Loucy (cell line): ENCODE measurements around the gene NRXN3.

Experiments used
- H2AFZ ChIP-seq: fragments of 200-600 bp; sonication (generic); 2 replicates; pipeline ENCODE4 v1.6.0; 2016; ENCODE audit warnings: antibody characterized with exemption, mild to moderate bottlenecking, low read length, moderate library complexity
- H3F3A ChIP-seq: fragments of 200-600 bp; 2 replicates; pipeline ENCODE4 v1.6.0; 2016; ENCODE audit warnings: antibody characterized with exemption, low read depth, mild to moderate bottlenecking
- H3K27me3 ChIP-seq: fragments of 200-600 bp; sonication (generic); 2 replicates; pipeline ENCODE4 v1.6.1; 2014; ENCODE audit warnings: low read length, mild to moderate bottlenecking; ENCODE audit not compliant: insufficient read depth, poor library complexity, severe bottlenecking
- H3K36me3 ChIP-seq: fragments of 200-600 bp; sonication (generic); 2 replicates; pipeline ENCODE4 v1.6.1; 2016; ENCODE audit warnings: low read length; ENCODE audit not compliant: insufficient read depth
- H3K4me1 ChIP-seq: fragments of 200-600 bp; sonication (generic); 2 replicates; pipeline ENCODE4 v1.5.1; 2014; ENCODE audit warnings: low read length, mild to moderate bottlenecking; ENCODE audit not compliant: insufficient read depth, poor library complexity, severe bottlenecking
- H3K4me2 ChIP-seq: fragments of 200-600 bp; sonication (generic); 2 replicates; pipeline ENCODE4 v1.6.0; 2014; ENCODE audit warnings: antibody characterized with exemption, low read length, low read depth, mild to moderate bottlenecking; ENCODE audit not compliant: poor library complexity, severe bottlenecking
- H3K4me3 ChIP-seq: fragments of 200-600 bp; sonication (generic); 2 replicates; pipeline ENCODE4 v1.5.1; 2014; ENCODE audit warnings: low read length, mild to moderate bottlenecking, mixed read lengths; ENCODE audit not compliant: poor library complexity, severe bottlenecking
- H3K79me2 ChIP-seq: fragments of 200-600 bp; sonication (generic); 2 replicates; pipeline ENCODE4 v1.6.1; 2014; ENCODE audit warnings: low read length; ENCODE audit not compliant: insufficient read depth
- H3K9ac ChIP-seq: fragments of 200-600 bp; sonication (generic); 2 replicates; pipeline ENCODE4 v1.6.0; 2014; ENCODE audit warnings: mild to moderate bottlenecking, low read depth, low read length, moderate library complexity; ENCODE audit not compliant: poor library complexity, severe bottlenecking
- H3K9me2 ChIP-seq: fragments of 200-600 bp; sonication (generic); replicated peaks from 2 replicates; pipeline ENCODE4 v1.6.1; 2016; ENCODE audit warnings: low read depth, low read length, mixed read lengths
- H3K9me3 ChIP-seq: fragments of 200-600 bp; sonication (generic); 2 replicates; pipeline ENCODE4 v1.6.1; 2014; ENCODE audit warnings: mild to moderate bottlenecking, antibody characterized with exemption, low read length, low read depth; ENCODE audit not compliant: insufficient read depth
- H4K20me1 ChIP-seq: fragments of 200-600 bp; sonication (generic); 2 replicates; pipeline ENCODE4 v1.6.0; 2014; ENCODE audit warnings: antibody characterized with exemption, low read length, mild to moderate bottlenecking; ENCODE audit not compliant: insufficient read depth, poor library complexity, severe bottlenecking
- CTCF ChIP-seq: fragments of 200-600 bp; sonication (generic); conservative IDR thresholded peaks from 2 replicates; pipeline ENCODE4 v1.5.1; 2014; ENCODE audit warnings: mild to moderate bottlenecking, antibody characterized with exemption, low read length
- EZH2phosphoT487 ChIP-seq: fragments of 200-600 bp; IDR thresholded peaks from 2 replicates; pipeline ENCODE4 v1.6.1; 2018; ENCODE audit warnings: antibody characterized with exemption, mild to moderate bottlenecking, moderate library complexity, borderline replicate concordance

NRXN3 gene

DNA sequence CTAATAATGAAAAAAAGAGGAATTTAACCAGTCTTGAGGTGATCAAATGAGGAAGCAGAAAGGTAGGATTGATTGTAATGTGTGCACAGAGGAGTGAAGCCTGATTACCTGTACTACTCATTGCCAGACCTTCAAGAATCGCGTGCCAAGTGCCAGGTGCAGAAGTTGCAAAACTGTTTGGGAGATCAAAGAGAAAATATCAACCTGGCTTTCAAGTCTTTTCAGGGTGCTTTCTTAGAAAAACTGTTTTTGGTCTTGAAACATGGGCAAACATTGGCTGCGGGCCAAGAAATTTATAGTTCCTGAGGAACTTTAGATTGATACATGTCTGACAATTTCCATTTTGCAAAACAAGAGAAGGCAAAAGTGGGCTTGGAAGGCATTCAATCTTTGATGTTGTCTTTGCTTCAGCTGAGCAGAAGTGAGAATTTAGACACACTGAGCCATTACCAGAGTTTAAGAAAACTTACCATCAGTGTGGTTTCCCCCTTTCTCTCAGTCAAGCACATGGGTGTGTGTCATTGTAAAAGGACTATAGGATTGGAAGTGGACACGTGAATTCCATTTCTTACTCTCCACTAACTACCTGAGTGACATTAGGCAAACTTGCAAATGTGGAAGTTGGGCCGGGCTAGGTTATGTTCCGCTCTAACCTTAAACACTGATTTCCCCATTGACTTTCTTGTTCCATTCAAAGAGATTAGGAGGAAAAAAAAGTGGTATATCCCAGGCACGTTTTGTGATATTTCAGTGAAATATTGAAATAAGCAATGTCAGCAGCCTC lies 1555.0 kb downstream of the NRXN3 start:
- H3K4me3 ChIP-seq, result no peak overlapping the region

GRCh38 chr14:79727900-79728299 lies 1557.7 kb downstream of the NRXN3 start:
- H3K4me1 ChIP-seq, result peaks cover 39% of the 10 kb centered on the region
- no peaks in the 10 kb centered on the region for H3K9me2 ChIP-seq
- H3K36me3 ChIP-seq, result no peaks in the 10 kb centered on the region
- no peaks in the 10 kb centered on the region for H4K20me1 ChIP-seq
- no peak overlapping the region for H3K4me3 ChIP-seq
- H3K4me2 ChIP-seq, result peak overlapping the region; percentile 15
- H3K79me2 ChIP-seq, result no peaks in the 10 kb centered on the region
- no peaks in the 10 kb centered on the region for H3K9me3 ChIP-seq
- H3F3A ChIP-seq, result no peaks in the 10 kb centered on the region
- TF ChIP-seq EZH2phosphoT487, result no peak
- no peak for TF ChIP-seq CTCF
- H2AFZ ChIP-seq, result no peak overlapping the region
- H3K9ac ChIP-seq, result no peak overlapping the region
- no peaks in the 10 kb centered on the region for H3K27me3 ChIP-seq

More for the DNA sequence above, 1555.0 kb downstream of the NRXN3 start:
- no peaks in the 10 kb centered on the region for H3K9me3 ChIP-seq
- H3K4me1 ChIP-seq, result peaks cover 26% of the 10 kb centered on the region
- H3K9ac ChIP-seq, result no peak overlapping the region
- H3K79me2 ChIP-seq, result no peaks in the 10 kb centered on the region
- TF ChIP-seq CTCF, result no peak
- no peak overlapping the region for H2AFZ ChIP-seq
- H3K4me2 ChIP-seq, result no peak overlapping the region
- H3K36me3 ChIP-seq, result no peaks in the 10 kb centered on the region
- H3K27me3 ChIP-seq, result no peaks in the 10 kb centered on the region
- no peaks in the 10 kb centered on the region for H3K9me2 ChIP-seq
- no peaks in the 10 kb centered on the region for H3F3A ChIP-seq
- no peaks in the 10 kb centered on the region for H4K20me1 ChIP-seq

DNA sequence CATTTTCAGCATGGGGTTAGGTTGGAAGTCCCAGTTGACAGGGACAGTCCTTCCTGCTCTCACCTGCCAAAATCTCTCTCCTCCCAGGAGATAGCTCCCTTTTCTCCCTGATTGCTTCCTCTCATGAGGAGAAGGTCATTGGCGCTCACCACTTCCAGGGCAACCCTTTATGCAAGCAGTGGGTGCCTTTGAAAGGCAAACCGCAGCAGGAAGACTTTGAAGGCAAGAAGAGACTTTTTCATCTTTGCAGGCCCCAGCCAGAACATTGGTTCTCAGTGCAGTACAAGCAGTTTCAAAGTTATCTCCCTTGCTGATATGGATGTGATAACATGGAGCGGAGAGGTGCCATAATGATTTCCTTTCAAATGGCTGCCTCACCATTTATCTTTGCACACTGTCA lies 1558.2 kb downstream of the NRXN3 start:
- H3K9me2 ChIP-seq, result no peaks in the 10 kb centered on the region
- H3K36me3 ChIP-seq, result no peaks in the 10 kb centered on the region
- H3F3A ChIP-seq, result no peaks in the 10 kb centered on the region
- H3K9me3 ChIP-seq, result no peaks in the 10 kb centered on the region
- no peaks in the 10 kb centered on the region for H4K20me1 ChIP-seq
- H3K9ac ChIP-seq, result no peak overlapping the region
- peak overlapping the region; percentile 15 for H3K4me2 ChIP-seq
- no peak for TF ChIP-seq EZH2phosphoT487
- no peak for TF ChIP-seq CTCF
- no peak overlapping the region for H3K4me3 ChIP-seq
- H3K4me1 ChIP-seq, result peaks cover 39% of the 10 kb centered on the region
- H3K27me3 ChIP-seq, result no peaks in the 10 kb centered on the region
- H3K79me2 ChIP-seq, result no peaks in the 10 kb centered on the region
- no peak overlapping the region for H2AFZ ChIP-seq
